Natural killer cell treated with Interleukin-12 subunit alpha and Interleukin-12 subunit beta and Interleukin-15 and Interleukin-18, amount 100 ng/mL, for 72 hours (primary cell): ENCODE measurements around the gene CELSR3. TPM values are rescaled to one million over a fixed set of nuclear protein-coding genes. Genes with fewer than 3 reads are reported as not detected.

Experiments used
- ATAC-seq, 2 donors: fragments of 150-1000 bp; cut with Tn5 transposase in 1 of 2; sonication (Bioruptor Pico), chemical (Tn5 transposase) in 1 of 2; 2 replicates each; pipeline ENCODE4 v1.10.0; 2021
- DNase-seq: peaks from one replicate; pipeline ENCODE4 v3.0.0; 2022; ENCODE audit warnings: low spot score
- H3K27ac Mint-ChIP-seq, 2 donors: 1 replicate in 1 of 2; 2 replicates in 1 of 2; pipeline ENCODE4 v1.8.0; 2022; ENCODE audit warnings: mixed read lengths in 2 of 2, mild to moderate bottlenecking in 1 of 2, moderate library complexity in 1 of 2
- H3K27me3 Mint-ChIP-seq, 2 donors: 1 replicate in 1 of 2; 2 replicates in 1 of 2; pipeline ENCODE4 v1.8.0; 2022; ENCODE audit warnings: mixed read lengths in 2 of 2
- H3K36me3 Mint-ChIP-seq: one replicate; pipeline ENCODE4 v1.8.0; 2022; ENCODE audit warnings: mixed read lengths
- H3K4me1 Mint-ChIP-seq, 2 donors: 1 replicate in 1 of 2; 2 replicates in 1 of 2; pipeline ENCODE4 v1.8.0; 2022; ENCODE audit warnings: low read depth in 2 of 2, mixed read lengths in 2 of 2, mild to moderate bottlenecking in 1 of 2
- H3K4me3 Mint-ChIP-seq: one replicate; pipeline ENCODE4 v1.8.0; 2022; ENCODE audit warnings: mixed read lengths
- H3K9me3 Mint-ChIP-seq: 2 replicates; pipeline ENCODE4 v1.8.0; 2022; ENCODE audit warnings: mixed read lengths
- total RNA-seq, 2 donors: library from RNA; stranded (reverse); gene quantifications; one replicate each; pipeline ENCODE4 v1.2.3, GENCODE V29; 2022

CELSR3 gene
- total RNA-seq, 2 donors from 2014 or later, result 4.4 to 20.1 TPM

GRCh38 chr3:48591886-48592518, 70.7 kb downstream of the CELSR3 start:
- no peaks in the 10 kb centered on the region for H3K9me3 Mint-ChIP-seq
- no peak for ATAC-seq
- DNase-seq, result no peak
- peaks cover 0 to 4% of the 10 kb centered on the region in 2 donors for H3K4me1 Mint-ChIP-seq
- no peak overlapping the region for H3K27ac Mint-ChIP-seq
- H3K4me3 Mint-ChIP-seq, result no peak overlapping the region
- no peaks in the 10 kb centered on the region for H3K36me3 Mint-ChIP-seq
- H3K27me3 Mint-ChIP-seq, result peaks cover 13 to 32% of the 10 kb centered on the region in 2 donors

GRCh38 chr3:48591436-48591835, 71.2 kb downstream of the CELSR3 start:
- H3K27ac Mint-ChIP-seq, result no peak overlapping the region
- DNase-seq (no peak), ATAC-seq (no peak)
- peaks cover 13 to 33% of the 10 kb centered on the region in 2 donors for H3K27me3 Mint-ChIP-seq
- H3K4me1 Mint-ChIP-seq, result peaks cover 0 to 4% of the 10 kb centered on the region in 2 donors
- H3K36me3 Mint-ChIP-seq, result no peaks in the 10 kb centered on the region
- H3K9me3 Mint-ChIP-seq, result no peaks in the 10 kb centered on the region
- H3K4me3 Mint-ChIP-seq, result no peak overlapping the region

GRCh38 chr3:48588230-48588629, 74.5 kb downstream of the CELSR3 start:
- Mint-ChIP-seq H3K9me3 (no peaks in the 10 kb centered on the region), H3K4me3 (no peak overlapping the region), H3K27ac (no peak overlapping the region), H3K36me3 (no peaks in the 10 kb centered on the region), H3K27me3 (peaks cover 13 to 28% of the 10 kb centered on the region in 2 donors), H3K4me1 (no peaks in the 10 kb centered on the region)
- ATAC-seq (no peak), DNase-seq (no peak)

GRCh38 chr3:48587686-48588085, 75.0 kb downstream of the CELSR3 start:
- peaks cover 13 to 25% of the 10 kb centered on the region in 2 donors for H3K27me3 Mint-ChIP-seq
- H3K9me3 Mint-ChIP-seq, result no peaks in the 10 kb centered on the region
- H3K36me3 Mint-ChIP-seq, result no peaks in the 10 kb centered on the region
- H3K4me1 Mint-ChIP-seq, result no peaks in the 10 kb centered on the region
- DNase-seq (no peak), ATAC-seq (no peak)
- no peak overlapping the region for H3K27ac Mint-ChIP-seq
- no peak overlapping the region for H3K4me3 Mint-ChIP-seq

Other genes with a start within 250 kb of the CELSR3 start
- 1 to 10 TPM; 5.9 to 9.6 TPM for gene PLXNB1, start 232.8 kb downstream of the CELSR3 start, total RNA-seq
- gene CCDC51, start 222.8 kb downstream of the CELSR3 start, total RNA-seq, result 10 to 100 TPM; 13.0 to 23.3 TPM
- 100 to 1,000 TPM; 202 to 217 TPM for gene TMA7, start 222.6 kb downstream of the CELSR3 start, total RNA-seq
- 10 to 100 TPM; 14.0 to 26.2 TPM for gene ATRIP, start 216.1 kb downstream of the CELSR3 start, total RNA-seq
- 100 to 1,000 TPM in 1 of 2 donors, 10 to 100 TPM in 1; 88.4 to 126 TPM for gene SHISA5, start 158.7 kb downstream of the CELSR3 start, total RNA-seq
- 10 to 100 TPM; 11.1 to 27.4 TPM for gene PFKFB4, start 106.1 kb downstream of the CELSR3 start, total RNA-seq
- gene UCN2, start 99.1 kb downstream of the CELSR3 start, total RNA-seq, result not detected
- gene COL7A1, start 67.6 kb downstream of the CELSR3 start, total RNA-seq, result 1 to 10 TPM; 1.5 to 1.8 TPM
- gene UQCRC1, start 53.2 kb downstream of the CELSR3 start, total RNA-seq, result 100 to 1,000 TPM; 171 to 211 TPM
- not detected for gene TMEM89, start 41.1 kb downstream of the CELSR3 start, total RNA-seq
- 10 to 100 TPM; 31.3 to 62.4 TPM for gene SLC26A6, start 27.4 kb downstream of the CELSR3 start, total RNA-seq
- gene NCKIPSD, start 23.0 kb upstream of the CELSR3 start, total RNA-seq, result 10 to 100 TPM; 22.7 to 37.0 TPM
- gene IP6K2, start 54.3 kb upstream of the CELSR3 start, total RNA-seq, result 10 to 100 TPM; 53.5 to 60.2 TPM
- gene PRKAR2A, start 185.0 kb upstream of the CELSR3 start, total RNA-seq, result 10 to 100 TPM; 46.0 to 46.4 TPM
- 10 to 100 TPM; 27.8 to 32.5 TPM for gene SLC25A20, start 236.0 kb upstream of the CELSR3 start, total RNA-seq